NCI-H146 (cell line): ENCODE data around the gene CRYAA.
"Not testable (repeated sequence)": the region's sequence is repeated elsewhere in the genome, so short reads cannot be mapped to it uniquely, and the experiment has no call there.

Experiments
- DNase-seq: peaks from one replicate; lab custom pipeline; 2025; lab: John Stamatoyannopoulos, UW

The CRYAA gene

GRCh38 chr21:43177043-43177906 lies 8.5 kb downstream of the CRYAA start:
- DNase-seq: not testable (repeated sequence)

GRCh38 chr21:43178175-43178826 lies 9.5 kb downstream of the CRYAA start:
- not testable (repeated sequence) for DNase-seq

DNA sequence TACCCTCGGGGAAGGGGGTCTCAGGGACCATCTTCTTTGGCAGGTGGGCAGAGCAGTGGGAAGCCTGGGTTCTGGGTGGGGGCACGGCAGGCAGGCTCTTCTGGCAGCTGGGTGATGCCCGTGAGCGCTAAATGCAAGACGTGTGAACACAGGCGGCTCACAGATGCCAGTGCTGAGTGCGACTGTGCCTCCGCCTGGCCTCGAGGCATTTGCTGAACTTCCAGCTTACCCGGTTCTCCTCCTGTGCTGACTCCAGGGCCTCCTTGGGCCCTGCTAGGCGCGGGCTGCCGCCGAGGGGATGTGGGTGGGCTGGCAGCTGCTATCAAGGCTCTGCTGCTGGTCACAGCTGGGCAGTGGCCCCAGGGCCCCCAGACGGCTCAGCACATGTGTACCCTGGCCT lies 12.2 kb downstream of the CRYAA start:
- not testable (repeated sequence) for DNase-seq

- DNase-seq: not testable (repeated sequence)
These were observed 18.5 kb downstream of the CRYAA start for GRCh38 chr21:43187268-43187667.

DNA sequence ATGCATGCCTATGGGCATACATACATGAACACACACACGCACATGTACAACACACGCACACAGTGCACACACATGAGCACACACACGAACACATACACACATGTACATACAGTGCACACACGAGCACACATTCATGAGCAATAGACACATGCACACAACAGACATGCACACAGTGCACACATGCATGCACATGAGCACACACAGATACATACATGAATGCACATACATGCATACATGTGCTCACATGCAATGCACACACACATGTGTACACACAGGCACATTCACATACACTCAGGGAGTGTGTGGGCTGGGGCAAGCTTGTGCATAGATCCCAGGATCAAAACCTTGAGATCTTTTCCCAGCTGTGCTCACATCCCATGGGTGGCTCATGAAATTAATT lies 18.9 kb downstream of the CRYAA start:
- no peak for DNase-seq

DNA sequence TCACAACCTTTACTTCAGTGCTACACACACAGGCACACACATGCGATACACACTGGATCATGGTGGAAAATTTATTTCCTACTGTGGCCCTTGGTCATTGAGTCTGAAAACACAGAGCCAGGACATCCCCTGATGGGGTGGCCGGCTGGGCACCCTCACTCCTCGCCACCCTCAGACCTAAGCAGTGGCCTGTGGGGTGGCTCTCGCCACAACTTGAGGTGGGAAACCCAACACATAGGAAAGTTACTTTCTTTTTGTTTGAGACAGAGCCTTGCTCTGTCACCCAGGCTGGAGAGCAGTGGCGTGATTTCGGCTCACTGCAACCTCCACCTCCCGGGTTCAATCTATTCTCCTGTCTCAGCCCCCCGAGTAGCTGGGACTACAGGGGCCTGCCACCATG lies 19.4 kb downstream of the CRYAA start:
- DNase-seq: no peak

- DNase-seq: no peak
These were observed 19.9 kb downstream of the CRYAA start for GRCh38 chr21:43188592-43189210.

- DNase-seq: no peak
These were observed 21.1 kb downstream of the CRYAA start for GRCh38 chr21:43189936-43190335.

GRCh38 chr21:43190544-43190943 lies 21.7 kb downstream of the CRYAA start:
- no peak for DNase-seq

DNA sequence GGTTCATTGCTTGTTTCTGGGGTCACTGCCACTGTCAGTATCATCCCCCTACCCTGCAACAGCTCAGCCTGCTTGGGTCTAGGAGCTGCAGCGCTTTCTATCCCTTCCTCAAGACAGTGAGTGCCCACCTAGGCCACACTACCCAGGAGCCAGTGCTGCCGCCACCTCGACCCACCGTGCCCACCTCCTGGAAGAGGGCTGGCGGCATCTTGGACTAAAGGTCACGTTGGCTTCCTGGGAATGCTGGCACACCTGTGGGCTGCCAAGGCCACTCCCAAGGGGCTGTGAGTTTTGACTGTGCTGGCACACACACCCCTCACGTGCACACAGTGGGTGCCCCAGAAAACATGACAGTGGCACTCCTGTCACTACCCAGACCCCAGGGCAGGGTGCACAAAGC lies 22.1 kb downstream of the CRYAA start:
- DNase-seq: no peak

GRCh38 chr21:43191521-43191920 lies 22.7 kb downstream of the CRYAA start:
- peak; percentile 18 for DNase-seq

DNA sequence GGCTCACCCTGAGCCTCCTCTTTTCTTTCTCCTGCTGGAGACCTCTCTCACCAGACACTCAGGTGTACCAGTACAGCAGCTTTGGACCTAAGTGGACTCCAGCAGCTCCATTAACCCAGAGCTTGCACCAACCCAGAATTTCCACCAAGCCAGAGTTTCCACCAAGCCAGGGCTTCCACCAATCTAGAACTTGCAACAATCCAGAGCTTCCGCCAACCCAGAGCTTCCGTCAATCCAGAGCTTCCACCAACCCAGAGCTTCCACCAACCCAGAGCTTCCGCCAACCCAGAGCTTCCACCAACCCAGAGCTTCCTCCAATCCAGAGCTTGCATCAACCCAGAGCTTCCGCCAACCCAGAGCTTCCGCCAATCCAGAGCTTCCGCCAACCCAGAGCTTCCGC lies 23.2 kb downstream of the CRYAA start:
- no peak for DNase-seq

DNA sequence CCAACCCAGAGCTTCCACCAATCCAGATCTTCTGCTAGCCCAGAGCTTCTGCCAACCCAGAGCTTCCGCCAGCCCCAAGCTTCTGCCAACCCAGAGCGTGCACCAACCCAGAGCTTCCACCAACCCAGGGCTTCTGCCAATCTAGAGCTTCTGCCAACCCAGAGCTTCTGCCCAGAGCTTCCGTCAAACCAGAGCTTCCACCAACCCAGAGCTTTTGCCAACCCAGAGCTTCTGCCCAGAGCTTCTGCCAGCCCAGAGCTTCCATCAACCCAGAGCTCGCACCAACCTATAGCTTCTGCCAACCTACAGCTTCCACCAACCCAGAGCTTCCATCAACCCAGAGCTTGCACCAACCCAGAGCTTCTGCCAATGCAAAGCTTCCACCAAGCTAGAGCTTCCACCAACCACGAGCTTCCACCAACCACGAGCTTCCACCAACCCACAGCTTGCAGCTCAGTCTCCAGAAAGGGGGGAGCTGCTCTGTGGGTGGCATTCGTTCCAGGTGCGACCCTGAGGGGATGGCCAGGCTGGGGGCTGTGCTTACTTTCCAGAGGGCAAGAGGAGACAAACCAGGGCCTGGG lies 23.8 kb downstream of the CRYAA start:
- no peak for DNase-seq

DNA sequence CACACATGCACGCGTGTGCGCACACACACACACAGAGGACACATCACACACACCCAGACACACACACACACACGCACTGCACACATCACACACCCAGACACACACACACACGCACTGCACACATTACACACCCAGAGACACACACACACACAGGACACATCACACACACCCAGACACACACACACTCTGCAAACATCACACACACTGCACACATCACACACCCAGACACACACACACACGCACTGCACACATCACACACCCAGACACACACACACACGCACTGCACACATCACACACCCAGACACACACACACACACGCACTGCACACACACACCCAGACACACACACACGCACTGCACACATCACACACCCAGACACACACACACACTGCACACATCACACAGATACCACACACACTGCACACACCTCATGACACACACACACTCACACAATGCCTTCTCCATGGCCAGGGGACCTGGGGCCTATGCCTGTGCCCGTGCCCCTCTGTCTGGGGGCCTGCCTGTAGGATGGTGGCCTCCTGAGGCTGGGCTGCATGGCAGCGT lies 24.4 kb downstream of the CRYAA start:
- no peak for DNase-seq

DNA sequence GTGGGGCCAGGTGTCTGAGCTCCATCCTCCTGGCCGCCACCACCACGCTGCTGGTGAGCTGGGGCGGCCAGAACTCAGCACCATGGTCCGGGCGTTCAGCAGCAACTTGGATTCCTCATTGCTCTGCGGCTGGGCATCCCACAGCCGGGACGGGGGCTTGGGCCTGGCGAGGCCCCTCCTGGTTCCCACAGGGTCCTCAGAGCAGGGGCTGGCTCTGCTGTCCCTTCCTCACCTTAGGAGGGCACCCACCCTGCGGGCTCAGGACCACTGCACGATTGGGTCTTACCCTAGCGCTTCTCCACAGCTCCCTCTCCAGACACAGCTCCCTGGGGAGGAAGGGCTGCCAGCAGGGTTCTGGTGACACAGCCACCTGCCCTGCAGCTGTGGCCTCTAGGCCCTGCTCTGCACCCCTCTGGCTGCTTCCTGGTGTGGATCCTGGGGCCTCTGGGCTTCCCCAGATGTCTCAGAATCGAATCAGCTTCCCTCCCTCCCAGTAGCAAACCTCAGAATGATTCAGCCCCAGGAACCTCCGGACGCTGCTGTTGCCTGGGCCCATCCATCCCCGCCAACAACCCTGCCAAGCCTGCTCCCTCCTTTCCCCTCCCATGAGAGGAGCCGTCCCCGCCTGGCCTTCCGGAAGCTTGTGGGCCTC lies 25.0 kb downstream of the CRYAA start:
- no peak for DNase-seq

DNA sequence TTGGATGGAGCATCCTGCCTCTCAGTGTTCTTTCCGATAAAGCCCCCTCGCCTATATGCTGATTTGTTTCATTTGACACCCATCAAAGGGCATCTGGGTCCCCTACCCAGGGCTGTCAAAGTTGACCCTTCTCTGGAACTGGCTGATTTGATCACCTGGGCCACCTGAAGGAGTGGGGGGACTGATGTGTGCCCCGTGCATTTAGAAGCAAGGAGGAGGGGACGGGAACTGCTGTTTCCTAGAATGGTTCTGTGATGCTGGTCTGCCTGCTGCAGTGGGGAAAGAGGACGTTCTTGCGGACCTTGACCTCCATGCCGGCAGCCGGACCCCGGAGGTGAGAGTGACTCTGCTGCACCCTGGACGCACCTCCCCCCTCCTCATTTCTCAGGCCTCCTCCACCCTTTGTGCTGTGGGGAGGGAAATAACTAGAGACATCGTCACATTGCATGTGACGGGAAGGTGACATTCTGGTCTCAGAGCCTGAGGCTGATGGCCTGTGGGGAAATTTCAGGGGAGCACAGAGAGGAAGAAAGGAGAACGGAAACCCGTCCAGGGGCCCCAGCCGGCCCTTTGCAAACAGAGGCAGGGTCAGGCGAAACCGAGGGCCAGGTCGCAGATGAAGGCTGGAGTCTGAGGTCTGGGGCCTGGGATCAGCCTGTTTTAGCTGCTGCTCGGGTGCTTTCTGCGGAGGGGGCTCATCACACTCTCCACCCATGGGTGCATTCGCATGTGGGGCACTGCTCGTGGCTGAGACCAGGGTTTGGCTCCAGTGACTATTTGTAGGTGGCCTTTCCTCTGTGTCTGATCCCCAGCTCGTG lies 25.7 kb downstream of the CRYAA start:
- no peak for DNase-seq

DNA sequence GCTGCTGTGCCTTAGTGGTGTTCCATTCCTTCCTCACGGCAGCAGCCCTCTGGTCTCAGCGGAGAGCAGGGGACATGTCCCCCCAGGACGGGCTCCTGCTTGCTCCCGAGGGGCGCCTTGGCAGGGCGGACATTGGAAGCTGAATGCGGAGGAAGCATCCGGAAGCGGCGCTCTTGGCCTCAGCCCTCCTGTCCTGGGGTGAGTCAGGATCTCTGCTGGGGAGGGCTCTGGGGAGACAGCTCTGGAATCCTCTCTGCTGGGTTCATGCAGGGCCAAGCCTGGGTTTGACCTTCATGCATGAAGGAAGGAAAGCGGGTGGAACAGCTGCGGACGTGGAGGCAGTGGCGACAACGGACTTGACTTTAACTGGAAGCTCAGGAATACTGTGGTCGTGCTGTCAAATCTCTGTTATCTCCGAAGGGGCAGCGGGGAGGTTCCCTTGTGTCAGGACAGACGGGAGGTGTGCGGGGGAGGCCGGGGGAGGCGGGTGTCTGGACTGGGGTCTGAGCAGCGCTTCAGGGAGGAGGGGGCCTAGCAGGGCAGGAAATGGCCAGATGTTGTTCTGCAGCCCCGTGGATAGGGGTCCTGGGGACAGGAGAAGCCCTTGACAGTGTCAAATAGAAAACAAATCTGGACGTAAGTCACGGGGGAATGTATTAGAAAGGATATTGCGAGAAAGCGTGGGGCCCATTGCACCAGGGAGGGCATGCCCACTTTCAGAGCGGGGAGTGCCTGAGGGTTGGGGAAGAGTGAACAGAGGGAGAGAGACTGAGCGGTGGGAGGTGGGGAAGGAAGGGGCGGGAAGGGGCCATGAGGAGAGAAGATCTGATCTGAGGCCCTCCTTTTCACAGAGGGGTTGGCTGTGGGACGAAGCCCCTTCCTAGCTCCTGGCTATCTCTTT lies 26.6 kb downstream of the CRYAA start:
- no peak for DNase-seq

DNA sequence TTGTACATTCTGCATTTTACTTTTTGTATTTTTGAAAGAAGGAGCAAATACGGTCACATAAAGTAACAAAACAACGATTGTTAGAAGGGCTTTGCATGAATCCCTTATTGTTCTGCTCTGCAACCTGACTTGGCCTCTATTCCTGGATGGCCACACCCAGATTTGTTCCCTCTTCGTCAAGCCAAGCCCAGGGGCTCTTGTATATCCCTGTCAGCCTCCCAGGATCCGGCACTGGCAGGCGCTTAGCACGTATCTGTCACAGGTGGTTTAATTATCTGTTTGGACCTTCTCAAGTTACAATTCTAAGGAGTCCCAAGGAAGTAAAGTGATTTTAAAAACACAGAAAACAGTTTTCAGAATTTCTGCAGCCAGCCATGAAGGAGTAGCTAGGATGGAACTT lies 28.0 kb downstream of the CRYAA start:
- DNase-seq: peak; percentile 32

GRCh38 chr21:43198376-43198775 lies 29.6 kb downstream of the CRYAA start:
- no peak for DNase-seq

DNA sequence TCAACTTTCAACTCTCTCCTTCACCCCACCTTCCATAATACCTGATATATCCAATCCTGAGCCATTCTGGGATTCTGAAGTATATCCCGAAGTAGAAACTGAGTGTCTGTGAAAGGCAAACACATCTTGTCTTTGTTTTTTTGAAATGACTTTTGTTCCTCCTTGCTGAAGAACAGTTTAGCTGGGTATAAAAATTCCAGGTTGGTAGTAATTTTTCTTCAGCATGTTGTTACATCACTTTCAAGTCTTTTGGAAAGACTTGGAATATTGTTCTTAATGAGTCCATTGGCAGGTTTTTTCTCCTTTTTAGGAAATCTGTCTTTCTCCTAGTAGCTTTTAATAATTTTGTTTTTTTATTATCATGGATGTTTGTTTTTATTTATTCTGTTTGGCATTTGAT lies 32.7 kb downstream of the CRYAA start:
- DNase-seq: no peak
